ENCODE results near the gene ALAS1. TPM values are rescaled to one million over a fixed set of nuclear protein-coding genes. Genes with fewer than 3 reads are reported as not detected.

ALAS1 gene
- total RNA-seq = 44.6 and 44.7 TPM in 2 replicates

DNA sequence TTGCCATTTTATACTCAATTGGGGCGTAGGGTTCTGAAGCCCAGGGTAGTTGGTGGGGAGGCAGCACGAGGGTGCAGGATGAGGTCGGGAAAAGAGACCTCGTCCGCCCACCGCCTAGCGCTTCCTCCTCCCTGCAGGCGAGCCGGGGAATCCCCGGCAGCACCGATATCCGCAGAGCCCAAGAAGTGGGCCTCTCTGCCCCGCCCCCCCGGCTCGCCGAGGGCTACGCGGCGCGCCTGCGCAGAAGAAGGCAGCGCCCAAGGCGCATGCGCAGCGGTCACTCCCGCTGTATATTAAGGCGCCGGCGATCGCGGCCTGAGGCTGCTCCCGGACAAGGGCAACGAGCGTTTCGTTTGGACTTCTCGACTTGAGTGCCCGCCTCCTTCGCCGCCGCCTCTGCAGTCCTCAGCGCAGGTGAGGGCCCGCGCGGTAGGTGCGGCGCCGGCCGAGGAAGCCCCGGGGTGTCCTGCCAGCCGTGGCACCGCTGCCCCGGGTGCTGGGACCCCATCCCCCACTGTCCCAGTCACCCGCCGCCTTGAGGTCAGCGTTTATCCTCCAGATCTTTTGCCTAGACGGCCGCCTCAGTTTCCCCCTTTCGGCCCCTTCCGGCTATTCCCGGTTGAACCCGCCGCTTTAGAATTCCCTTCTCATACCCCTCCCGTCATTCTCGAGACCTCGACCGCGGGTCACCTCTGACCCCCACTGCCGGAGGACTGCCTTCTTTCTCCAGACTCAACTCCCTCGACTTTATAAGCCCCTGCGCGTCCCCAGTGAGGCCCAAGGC, at the start of gene ALAS1:
Gene ALAS1 (plus strand): TSS at position 319 of the 784 bp plus-strand sequence. CDS start 1,082 bp downstream, outside the sequence.

DNA sequence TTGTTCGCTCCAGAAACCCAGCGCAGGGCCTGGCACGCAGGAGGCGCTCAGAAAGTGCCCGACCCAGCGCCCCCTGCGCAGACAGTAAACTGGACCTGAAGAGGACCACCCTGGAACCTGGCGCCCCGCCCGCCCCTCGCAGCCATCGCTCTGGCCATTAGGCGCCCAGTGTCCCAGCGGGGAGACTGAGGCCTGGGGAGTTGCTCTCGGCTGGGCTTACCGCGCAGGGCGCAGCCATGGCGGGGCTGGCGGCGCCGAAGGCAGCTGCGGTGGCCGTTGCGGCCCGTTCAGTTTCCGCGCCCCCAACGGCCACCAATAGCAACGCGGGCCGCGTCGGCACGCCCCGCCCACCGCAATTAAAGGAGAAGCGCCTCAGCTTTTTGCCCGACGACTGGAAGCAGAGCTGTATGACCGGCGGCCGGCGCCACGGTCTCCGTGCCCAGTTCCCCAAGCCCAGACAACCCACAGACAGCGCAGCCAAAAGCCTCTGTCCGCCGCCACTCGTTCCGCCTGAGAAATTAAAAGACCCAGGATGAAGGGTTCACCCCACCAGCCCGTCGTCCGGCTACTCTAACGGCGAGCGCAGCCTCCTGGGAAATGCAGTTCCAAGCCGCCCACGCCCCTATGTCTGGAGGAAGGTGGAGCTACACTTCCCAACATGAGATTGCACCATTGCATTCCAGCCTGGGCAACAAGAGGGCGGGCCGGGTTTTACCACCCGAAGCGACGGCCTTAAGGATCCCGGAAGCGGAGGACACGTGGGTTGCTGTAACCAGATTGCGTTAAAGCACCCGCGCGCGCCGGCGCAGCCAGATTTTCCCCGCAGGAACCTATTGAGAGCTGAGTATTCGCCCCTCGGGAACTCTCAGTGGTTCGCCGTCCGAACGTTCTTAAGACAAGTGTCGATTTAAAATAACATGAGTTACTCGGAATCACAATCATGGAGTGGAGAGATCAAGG, 43.5 kb upstream of the ALAS1 start, which contains the start of gene POC1A:
Gene POC1A (minus strand): TSS at position 289 of the 960 bp plus-strand sequence. CDS start 51 bp downstream, at position 238.

GRCh38 chr3:52225452-52226228, 27.7 kb downstream of the ALAS1 start, which contains the start of gene TLR9:
TLR9 (minus strand) TSS chr3:52225645; CDS start chr3:52225529, 116 bp downstream.

GRCh38 chr3:52238761-52239701, 41.1 kb downstream of the ALAS1 start, which contains the start of gene TWF2:
TWF2 (minus strand) TSS chr3:52239158; CDS start chr3:52239016, 142 bp downstream.

GRCh38 chr3:52245322-52246263, 47.6 kb downstream of the ALAS1 start, which contains the start of gene PPM1M:
PPM1M (plus strand) TSS chr3:52245759; CDS start chr3:52245825, 66 bp downstream.

Other genes starting within 250 kb of the ALAS1 start
- gene GPR62, start 242.8 kb upstream of the ALAS1 start, total RNA-seq = 0.15 and 0.34 TPM in 2 replicates
- 61.7 and 64.7 TPM in 2 replicates for gene PCBP4, start 230.7 kb upstream of the ALAS1 start, total RNA-seq
- 40.7 and 40.9 TPM in 2 replicates for gene ABHD14B, start 224.1 kb upstream of the ALAS1 start, total RNA-seq
- gene ABHD14A, start 223.1 kb upstream of the ALAS1 start, total RNA-seq = 16.9 and 19.8 TPM in 2 replicates
- 52.2 and 61.7 TPM in 2 replicates for gene ACY1, start 214.6 kb upstream of the ALAS1 start, total RNA-seq
- 2,426 and 2,542 TPM in 2 replicates for gene RPL29, start 202.3 kb upstream of the ALAS1 start, total RNA-seq
- gene DUSP7, start 141.6 kb upstream of the ALAS1 start, total RNA-seq = 15.5 and 16.5 TPM in 2 replicates
- gene POC1A, start 43.7 kb upstream of the ALAS1 start, total RNA-seq = 29.1 and 31.1 TPM in 2 replicates
- under 0.01 TPM in 1 of 2 replicates, not detected in the other for gene TLR9, start 27.5 kb downstream of the ALAS1 start, total RNA-seq
- 195 TPM in 2 replicates for gene TWF2, start 41.0 kb downstream of the ALAS1 start, total RNA-seq
- gene PPM1M, start 47.6 kb downstream of the ALAS1 start, total RNA-seq = 14.5 and 15.6 TPM in 2 replicates
- 40.9 and 44.9 TPM in 2 replicates for gene WDR82, start 80.5 kb downstream of the ALAS1 start, total RNA-seq
- gene GLYCTK, start 89.7 kb downstream of the ALAS1 start, total RNA-seq = 13.4 and 15.5 TPM in 2 replicates
- gene DNAH1, start 118.2 kb downstream of the ALAS1 start, total RNA-seq = 0.50 and 0.74 TPM in 2 replicates
- gene BAP1, start 211.8 kb downstream of the ALAS1 start, total RNA-seq = 75.0 and 75.8 TPM in 2 replicates
- gene PHF7, start 212.5 kb downstream of the ALAS1 start, total RNA-seq = 3.9 and 7.6 TPM in 2 replicates
- gene SEMA3G, start 246.9 kb downstream of the ALAS1 start, total RNA-seq = not detected in 2 replicates